HG02798 (cell line): Measurements from ENCODE around the gene RUNX1.

ENCODE experiments used
- ATAC-seq: cut with Tn5 transposase; IDR thresholded peaks from one replicate; pipeline ENCODE4 v1.9.1; 2021; ENCODE audit warnings: mild to moderate bottlenecking; ENCODE audit not compliant: unreplicated experiment, poor library complexity

The RUNX1 gene

DNA sequence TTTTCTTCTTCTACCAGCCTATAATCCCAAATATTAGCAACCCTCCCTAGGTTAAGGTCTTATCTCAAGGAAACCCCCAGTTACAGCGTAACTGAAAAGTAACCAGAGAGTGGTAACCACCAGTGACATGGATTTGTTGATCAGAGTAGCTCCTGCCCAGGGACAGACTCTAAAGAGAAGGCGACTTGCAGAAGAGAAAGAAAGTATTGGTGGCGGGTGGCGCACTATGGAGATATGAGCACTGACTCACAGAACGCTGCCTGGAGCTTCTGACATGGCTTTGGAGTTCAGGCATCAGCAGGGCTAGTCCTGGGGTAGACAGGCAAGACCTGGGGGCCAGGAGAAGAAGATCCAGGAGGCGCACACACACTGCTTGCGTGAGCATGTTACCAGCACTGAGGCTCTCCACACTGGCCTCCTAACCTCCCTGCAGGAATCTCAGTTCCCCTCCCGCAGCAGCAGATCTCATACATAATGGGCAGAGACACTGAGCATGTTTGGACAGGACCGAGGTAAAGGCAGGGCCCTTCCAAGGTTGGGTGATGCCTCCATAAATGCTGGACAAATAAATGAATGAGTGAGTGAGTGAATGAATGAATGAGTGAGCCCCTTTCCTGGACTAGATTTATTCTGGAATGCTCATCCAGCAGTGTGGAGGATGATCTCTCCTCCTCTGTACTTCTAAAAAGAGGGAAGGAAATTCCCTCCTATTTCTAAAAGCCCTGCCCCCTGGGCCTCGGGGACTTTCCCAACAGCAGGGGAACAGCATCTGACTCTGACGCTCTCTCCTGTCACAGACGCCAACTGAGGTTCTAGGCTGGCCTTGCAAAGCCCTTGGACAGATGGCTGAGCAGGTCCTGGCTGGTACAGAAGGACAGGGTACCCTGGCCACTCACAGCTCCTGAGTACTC lies 204.8 kb downstream of the RUNX1 start:
- ATAC-seq, result peak; percentile 49

DNA sequence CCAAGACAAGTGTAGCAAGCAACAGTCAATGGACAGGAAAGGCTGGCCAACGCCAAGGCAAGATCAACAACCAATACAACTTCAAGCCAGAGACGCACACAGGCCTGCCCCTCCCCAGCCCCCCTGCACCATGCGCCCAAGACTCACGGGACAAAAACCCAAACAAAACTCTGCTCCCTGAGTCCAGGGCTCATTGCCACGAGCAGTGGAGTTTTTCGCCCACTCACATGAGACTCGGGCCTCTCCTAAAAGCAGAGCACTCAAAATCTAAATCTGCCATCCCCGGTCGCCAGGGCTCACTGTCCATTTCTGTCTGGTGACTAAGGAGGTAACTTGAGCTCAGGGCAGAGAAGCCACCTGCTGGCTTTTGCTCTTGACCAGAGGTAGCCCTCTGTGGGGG lies 205.5 kb downstream of the RUNX1 start:
- ATAC-seq, result no peak

DNA sequence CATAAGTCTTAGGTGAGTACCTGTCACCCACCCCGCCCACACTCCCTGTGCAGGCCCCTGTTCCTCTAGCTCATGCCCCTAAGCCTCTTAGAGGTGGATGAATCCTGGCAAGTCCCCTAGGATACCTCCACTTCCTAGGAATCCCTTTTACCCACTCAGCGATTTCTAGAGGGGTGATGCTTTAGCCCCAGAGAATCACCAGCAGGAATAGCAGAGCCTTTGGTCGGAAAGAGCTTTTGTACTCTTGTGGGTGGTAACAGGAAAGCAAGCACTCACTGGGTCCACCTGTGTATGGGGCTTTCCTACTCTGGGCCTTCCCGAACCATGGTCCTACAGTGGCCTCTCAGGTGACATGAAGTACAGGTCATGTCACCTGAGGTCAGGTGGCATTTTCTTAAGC lies 207.9 kb downstream of the RUNX1 start:
- no peak for ATAC-seq

DNA sequence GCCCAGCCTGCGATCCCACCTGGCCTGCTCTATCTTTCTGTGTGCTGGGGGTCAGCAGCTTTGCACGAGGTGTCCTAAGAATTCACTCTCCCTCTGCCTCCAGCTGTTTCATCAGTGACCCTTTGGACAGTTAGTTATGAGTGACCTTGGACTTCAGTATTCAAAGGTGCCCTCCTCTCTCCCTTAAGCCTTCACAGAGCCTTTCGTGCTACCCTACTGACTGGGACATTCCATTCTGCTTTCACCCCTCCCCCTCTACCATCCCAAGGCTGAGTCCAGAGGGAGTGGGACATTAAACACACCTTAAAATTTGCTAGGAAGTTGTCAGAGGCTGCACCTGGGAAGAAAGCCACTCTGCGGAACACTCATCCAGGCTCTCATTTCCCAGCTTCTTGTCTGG lies 208.4 kb downstream of the RUNX1 start:
- no peak for ATAC-seq

DNA sequence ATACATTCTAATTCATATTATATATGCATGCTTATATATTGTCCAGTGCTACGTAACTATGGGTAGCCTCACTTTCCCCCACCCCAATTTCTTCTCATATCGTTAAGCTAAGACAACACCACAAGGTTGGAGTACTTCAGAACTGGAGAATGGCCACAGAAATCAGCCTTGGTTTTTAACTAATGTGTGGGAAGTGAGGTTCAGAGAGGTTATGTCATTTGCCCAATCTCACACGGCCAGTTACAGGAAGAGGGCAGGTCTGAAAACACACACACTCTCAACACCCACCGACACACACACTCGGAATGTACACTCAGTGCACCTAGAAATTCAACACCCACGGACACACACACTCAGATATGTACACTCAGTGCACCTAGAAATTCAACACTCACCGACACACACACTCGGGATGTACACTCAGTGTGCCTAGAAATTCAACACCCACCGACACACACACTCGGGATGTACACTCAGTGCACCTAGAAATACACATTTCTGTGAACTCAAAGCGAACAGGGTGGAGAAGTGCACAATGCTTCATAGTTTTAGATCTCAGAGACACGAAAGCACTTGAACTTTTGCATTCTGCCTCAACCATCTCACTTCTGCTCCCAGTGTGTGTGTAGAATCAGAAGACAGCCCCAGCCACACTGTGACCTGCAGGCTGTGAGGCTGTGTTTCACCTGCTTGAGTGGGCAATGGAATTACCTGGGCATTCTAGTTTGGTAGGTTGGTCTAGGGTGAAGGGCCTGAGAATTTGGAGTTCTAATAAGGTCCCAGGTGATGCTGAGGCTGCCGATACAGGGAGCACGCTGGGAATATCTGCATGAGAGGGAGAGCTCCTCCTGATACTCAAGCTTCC lies 209.9 kb downstream of the RUNX1 start:
- no peak for ATAC-seq

DNA sequence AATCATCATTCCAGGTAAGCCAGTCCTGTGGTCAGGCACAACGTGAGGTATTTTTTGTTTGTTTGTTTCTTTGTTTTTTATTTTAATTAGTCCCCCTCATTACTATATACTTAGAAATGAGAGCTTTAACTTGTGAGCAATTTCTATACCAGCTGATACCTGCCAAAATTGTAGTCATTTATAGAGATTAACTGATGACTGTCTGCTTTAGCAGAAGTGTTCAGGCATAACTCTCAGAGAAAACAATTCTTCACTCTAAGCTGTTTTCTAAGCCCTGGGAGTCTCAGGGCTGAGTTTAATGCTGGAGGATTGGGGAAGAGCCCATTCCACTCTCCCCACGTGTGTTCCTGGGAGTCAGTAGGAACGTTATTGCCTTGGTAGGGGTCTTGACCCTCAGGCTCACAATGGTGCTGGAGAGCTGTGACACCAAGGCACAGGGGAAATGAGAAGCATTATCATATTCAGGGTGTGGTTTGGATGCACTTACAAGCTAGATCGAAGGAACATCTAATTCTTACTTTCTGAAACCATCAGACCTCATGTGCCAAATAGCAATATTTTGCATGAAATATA lies 212.1 kb downstream of the RUNX1 start:
- ATAC-seq, result no peak

DNA sequence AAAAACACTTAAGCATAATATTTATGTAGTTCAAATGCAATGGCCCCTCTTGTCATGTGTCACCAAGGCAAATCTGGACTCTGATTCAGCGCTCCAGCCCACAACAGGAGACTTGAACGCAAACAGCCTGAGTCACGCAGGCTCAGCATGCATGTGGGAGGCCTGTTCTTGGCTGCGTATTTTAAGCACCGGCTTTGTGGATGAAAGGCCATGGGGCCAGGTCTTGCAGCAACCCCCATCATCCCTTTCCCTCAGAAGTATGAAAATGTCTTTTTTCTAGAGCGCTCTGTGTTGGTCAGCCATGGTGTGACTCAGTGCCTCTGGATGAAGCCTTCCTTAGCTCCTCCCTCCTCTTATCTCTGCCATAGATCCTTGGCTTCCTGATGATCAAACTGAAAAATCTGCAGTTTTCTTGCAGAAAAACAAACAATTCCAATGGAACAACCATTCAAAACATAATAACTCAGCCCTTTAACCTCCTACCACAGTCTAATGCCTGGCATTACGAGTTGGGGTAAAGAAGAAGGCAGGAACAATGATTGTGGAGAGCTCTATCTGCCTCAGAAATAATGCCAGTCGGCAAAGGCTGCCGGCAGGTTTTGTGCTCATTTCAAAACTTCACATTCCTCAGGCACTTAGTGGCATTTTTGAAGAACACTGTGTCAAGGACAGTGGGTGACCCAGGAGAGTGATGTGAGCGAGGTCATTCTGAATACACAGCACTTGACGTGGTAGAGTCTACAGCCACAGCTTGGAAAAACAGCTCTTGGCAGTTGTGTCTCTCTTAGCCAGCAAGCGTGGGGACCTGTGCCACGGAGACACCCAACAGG lies 212.8 kb downstream of the RUNX1 start:
- ATAC-seq, result no peak

DNA sequence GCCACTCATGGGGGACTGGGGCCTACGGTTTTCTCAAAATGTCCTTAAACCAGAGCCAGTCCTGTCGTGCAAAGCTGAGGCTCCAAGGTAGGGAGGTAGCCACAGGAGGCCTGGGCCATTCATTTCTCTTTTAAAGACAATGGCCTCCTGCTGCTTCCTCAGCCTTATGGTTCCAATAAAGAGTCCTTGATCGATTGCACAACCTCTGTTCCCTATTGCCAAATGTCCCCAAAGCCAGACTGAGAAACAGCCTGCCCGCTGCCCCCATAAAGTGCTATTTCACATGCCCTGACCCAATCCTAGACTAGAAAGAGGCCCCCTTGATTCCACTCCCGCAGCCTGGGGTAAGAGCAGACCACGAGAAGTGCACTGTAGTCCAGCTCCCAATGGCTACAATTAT lies 213.6 kb downstream of the RUNX1 start:
- ATAC-seq, result no peak

DNA sequence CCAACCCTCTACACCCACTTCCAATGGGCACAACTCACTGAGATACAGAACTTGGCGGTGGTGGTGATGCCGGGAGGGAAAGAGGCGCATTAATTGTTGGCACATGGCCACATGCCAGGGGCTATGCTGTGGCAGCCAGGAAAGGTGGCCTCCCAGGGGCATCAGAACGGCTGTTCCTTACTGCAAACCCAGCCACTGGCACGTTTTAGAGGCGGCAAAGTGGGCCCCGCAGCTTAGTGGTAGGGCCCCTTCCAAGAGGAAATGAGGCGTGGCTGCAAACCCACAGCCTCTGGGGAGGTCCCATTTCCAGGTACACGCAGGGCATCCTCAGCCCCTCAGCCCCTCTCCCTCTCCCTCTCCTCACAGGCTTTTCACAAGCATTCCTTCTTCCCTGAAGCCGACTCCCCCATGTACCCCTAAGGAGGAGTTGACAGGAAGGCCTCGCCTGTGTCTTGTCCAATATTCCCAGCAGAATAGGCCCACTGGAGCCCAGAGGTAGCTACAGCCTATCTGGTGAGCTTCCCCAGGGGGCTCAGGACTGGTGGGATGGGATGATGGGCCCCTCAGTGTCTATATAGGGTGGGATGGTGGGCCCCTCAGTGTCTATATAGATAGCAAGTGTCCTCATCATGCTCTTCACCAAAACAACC lies 214.1 kb downstream of the RUNX1 start:
- no peak for ATAC-seq

DNA sequence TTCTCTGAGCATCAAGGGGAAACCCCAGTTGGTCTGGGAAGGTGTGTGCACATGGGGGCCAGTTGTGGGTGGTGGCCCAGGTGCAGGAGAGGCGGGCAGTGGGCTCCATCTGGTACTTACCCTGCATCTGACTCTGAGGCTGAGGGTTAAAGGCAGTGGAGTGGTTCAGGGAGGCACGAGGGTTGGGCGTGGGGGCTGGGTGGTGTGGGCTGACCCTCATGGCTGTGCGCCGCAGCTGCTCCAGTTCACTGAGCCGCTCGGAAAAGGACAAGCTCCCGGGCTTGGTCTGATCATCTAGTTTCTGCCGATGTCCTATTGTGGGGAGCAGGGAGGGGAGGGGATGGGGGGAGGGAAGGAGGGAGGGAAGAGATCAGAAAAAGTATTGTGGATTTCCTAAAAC lies 214.8 kb downstream of the RUNX1 start:
- ATAC-seq, result no peak

DNA sequence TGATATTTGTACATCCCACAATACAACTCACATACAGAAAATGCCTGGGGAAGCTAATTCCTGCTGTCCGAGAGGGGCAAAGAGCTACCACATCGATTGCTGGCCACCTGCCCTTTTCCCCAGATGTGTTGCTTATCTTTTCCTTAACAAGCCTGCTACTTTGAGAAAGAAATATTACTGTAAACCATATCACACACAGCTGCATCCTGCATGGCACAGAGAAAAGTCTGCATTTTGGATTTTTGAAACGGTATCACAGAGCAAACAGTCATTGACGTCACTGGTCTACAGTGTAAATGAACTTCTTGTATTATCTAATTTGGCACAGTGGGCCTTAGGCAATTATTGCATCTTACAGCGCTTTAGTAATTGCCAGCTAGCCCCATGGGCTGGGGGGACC lies 215.6 kb downstream of the RUNX1 start:
- no peak for ATAC-seq

DNA sequence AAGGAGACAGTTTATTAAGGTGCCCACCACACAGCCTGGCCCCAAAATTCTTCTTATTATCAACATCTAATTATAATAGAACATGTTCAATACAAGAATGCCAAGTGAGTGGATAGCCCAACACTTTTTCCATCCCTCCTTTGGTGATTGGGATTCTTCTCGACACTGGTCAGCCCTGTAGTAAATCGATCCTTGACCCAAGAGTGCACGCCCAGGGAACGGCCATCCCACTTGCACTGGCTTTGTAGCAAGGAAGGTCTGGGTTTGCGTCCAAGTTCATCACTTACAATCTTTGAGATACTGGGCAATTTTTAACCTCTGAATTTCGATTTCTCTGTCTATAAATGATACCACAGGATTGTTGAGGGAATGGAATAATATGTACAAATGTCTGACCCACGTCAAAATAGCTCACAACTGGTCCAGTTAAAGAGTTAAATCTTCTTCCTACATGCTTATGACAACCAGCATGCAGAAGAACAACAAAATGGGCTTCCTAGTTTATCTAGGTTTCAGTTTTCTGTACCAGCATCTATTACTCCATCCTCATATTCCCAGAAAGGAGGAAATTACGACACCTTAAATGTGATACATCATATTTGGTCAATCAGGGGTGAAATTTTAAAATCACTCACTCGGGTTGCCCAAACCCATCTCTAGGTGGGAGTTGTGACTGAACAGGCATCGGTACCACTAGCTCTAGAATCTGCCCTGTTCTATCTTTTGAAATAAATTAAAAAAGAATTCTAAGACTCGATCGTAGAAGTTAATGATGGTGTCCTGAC lies 218.5 kb downstream of the RUNX1 start:
- ATAC-seq, result no peak

DNA sequence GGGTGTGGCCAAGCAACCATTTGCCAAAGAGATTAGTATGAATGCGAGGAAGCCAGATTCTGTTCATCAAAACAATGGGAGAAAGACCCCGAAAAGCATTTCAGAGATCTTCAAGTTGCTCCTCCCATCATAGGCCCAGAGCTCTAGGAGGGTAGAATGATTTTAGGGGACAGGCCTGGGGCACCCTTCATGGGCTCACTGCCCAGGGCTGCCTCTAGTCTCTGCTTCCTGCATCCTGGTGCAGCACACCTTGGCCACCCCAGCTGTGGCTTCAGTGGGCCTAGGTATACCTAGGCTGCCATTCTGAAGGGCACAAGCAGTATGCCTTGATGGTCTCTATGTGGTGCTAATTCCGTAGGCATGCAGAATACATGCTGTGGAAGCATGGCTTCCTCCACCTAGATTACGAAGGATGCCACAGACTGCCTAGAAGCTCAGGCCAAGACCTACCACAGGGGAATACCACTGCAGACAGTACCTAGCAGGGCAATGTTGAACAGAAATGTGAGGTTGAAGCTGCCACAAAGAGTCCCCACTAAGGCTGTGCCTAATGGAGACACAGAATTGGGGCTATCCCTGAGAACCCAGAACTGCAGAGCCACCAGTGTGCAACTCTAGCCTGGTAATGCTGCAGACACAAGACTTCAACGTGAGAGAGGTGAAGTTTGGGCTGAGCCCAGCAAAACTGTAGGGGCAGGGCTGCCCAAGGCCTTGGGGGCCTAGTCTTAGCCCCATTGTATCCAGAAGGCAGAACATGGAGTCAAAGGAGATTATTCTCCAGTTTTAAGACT lies 221.5 kb downstream of the RUNX1 start:
- no peak for ATAC-seq

DNA sequence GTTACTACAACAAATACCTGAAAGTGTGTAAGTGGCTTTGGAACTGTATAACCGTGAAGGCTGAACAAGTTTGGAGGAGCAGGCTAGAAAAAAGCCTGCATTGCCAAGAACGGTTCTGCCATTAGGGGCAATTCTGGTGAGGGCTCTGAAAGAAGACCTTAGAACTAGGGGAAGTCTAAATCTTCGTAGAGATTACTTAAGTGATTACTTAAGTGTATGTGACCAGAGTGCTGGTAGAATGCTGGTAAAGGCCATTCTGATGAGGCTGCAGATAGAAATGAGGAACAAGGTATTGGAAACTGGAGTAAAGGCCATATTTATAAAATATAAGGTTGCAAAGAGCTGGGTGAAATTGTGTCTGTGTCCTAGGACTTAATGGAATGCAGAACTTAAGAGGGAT lies 222.3 kb downstream of the RUNX1 start:
- ATAC-seq, result no peak

DNA sequence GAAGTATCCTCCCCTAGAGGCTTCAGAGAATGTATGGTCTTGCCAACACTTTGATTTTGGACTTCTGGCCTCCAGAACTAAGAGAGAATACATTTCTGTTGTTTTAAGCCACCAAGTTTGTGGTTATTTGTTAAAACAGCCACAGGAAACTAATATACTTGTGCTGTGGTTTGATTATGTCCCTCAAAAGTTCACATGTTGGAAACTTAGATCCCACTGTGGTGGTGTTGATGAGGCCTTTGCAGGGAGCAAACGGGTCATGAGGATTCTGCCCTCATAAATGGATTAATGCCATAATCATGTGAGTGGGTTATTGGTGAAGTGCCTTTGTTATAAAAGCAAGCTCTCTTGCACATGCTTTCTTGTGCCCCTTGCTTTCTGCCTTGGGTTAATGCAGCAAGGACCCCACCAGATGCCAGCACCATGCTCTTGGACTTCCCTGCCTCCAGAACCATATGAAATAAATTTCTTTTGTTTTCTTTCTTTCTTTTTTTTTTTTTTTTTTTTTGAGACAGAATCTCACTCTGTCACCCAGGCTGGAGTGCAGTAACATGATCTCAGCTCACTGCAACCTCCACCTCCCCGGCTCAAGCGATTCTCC lies 223.1 kb downstream of the RUNX1 start:
- no peak for ATAC-seq

DNA sequence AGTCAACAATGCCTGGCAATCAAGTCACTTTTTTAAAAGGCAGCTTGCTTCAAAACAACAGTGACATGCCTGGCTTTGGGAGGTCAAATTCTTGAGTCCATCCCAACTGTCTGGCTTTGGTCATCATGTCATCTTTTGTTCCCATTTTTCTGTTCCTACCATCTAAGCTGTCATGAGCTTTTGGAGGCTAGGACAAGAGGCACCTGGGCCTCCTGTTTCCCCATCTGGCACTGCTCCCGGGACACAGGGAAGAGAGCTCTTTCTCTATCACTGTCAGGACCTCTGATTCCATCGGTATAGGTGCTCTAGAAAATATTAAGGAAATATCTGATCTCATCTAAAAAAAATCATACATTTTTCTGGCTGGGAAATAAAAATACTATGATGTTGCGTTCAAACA lies 224.0 kb downstream of the RUNX1 start:
- no peak for ATAC-seq

DNA sequence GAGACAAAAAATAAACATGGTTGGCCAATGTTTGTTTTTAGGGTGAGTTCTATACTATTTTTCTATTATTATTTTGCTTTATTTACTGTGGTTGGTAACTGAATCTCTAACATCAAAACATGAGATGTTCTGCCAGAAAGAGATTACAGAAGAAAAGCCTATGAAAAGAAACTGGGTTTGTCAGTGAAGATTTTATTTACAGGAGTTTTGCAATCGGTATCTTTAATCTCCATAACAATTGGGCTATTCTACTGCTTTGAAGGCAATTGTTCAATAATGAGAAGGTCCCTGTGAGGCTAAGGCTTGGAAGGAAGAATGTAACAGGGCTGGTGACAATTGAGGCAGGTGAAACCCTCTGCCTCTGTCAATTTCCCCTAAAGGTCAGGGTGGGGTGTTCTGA lies 224.8 kb downstream of the RUNX1 start:
- ATAC-seq, result no peak

DNA sequence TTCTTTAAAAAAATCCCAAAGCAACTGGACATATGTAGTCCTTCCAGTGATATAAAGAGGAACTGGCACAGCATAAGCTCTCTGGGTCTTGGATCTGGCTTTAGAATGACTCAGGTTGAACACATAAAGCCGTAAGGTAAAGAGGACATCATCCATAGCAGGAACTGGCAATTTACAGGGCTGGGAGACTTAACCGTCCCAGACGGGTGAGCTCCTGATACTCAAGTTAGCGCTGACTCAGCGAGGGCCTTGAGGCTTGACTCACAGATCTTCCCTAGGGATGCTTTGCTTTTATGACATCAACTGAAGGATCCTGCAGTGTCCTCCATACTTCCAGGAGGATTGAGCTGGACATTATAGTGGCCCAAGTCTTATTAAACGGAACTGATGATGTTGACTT lies 226.2 kb downstream of the RUNX1 start:
- ATAC-seq, result no peak
